Smooth muscle cell of trachea (primary cell): Measurements from ENCODE around the gene PATE1. TPM values are rescaled to one million over a fixed set of nuclear protein-coding genes. Genes with fewer than 3 reads are reported as not detected.

ENCODE experiments used
- total RNA-seq: library from RNA; depleted of rRNA; stranded (reverse); fragments of >200 nt; gene quantifications from 2 replicates; pipeline ENCODE4 v1.2.1, GENCODE V29; 2014

PATE1 gene
- total RNA-seq, result not detected in 2 replicates

GRCh38 chr11:125745979-125746378 is at the start of gene PATE1:
Gene PATE1, plus strand, starts transcription at chr11:125746279. Its CDS starts 26 bp downstream, at chr11:125746305.

GRCh38 chr11:125778728-125779127 is 32.6 kb downstream of the PATE1 start, which contains the start of gene PATE2:
Gene PATE2, minus strand, starts transcription at chr11:125778828. Its CDS starts 55 bp downstream, at chr11:125778773.

GRCh38 chr11:125787827-125788226 is 41.7 kb downstream of the PATE1 start, which contains the start of gene PATE3:
Gene PATE3, plus strand, starts transcription at chr11:125788127. Its CDS starts 25 bp downstream, at chr11:125788152.

Other genes with a start within 250 kb of the PATE1 start
- gene EI24, start 176.8 kb upstream of the PATE1 start, total RNA-seq, result 95.4 and 159 TPM in 2 replicates
- 192 and 246 TPM in 2 replicates for gene STT3A, start 153.4 kb upstream of the PATE1 start, total RNA-seq
- gene CHEK1, start 121.1 kb upstream of the PATE1 start, total RNA-seq, result 22.0 and 47.6 TPM in 2 replicates
- gene ACRV1, start 65.4 kb upstream of the PATE1 start, total RNA-seq, result under 0.01 and 0.15 TPM in 2 replicates
- 0.29 and 0.66 TPM in 2 replicates for gene PATE2, start 32.5 kb downstream of the PATE1 start, total RNA-seq
- not detected in 2 replicates for gene PATE3, start 41.8 kb downstream of the PATE1 start, total RNA-seq
- not detected in 2 replicates for gene PATE4, start 87.0 kb downstream of the PATE1 start, total RNA-seq
- 2.8 and 10.0 TPM in 2 replicates for gene HYLS1, start 141.4 kb downstream of the PATE1 start, total RNA-seq
- 8.6 and 10.9 TPM in 2 replicates for gene PUS3, start 156.9 kb downstream of the PATE1 start, total RNA-seq
- gene DDX25, start 158.2 kb downstream of the PATE1 start, total RNA-seq, result not detected in 2 replicates
- not detected in 2 replicates for gene VSIG10L2, start 199.8 kb downstream of the PATE1 start, total RNA-seq